GM18861 (cell line): ENCODE results near the gene KHDRBS2.

Experiments
- ATAC-seq: cut with Tn5 transposase; IDR thresholded peaks from one replicate; pipeline ENCODE4 v1.9.1; 2021; ENCODE audit not compliant: unreplicated experiment

Gene KHDRBS2

GRCh38 chr6:62039605-62040004 lies 246.4 kb downstream of the KHDRBS2 start:
- ATAC-seq = no peak

- ATAC-seq = no peak
Measured at GRCh38 chr6:62037445-62037844, 248.6 kb downstream of the KHDRBS2 start.

GRCh38 chr6:62035952-62036351 lies 250.1 kb downstream of the KHDRBS2 start:
- no peak for ATAC-seq

GRCh38 chr6:62013719-62014118 lies 272.3 kb downstream of the KHDRBS2 start:
- ATAC-seq = no peak

GRCh38 chr6:62009445-62009844 lies 276.6 kb downstream of the KHDRBS2 start:
- no peak for ATAC-seq

GRCh38 chr6:61989616-61990015 lies 296.4 kb downstream of the KHDRBS2 start:
- ATAC-seq = no peak

- no peak for ATAC-seq
Measured at GRCh38 chr6:61980622-61981021, 305.4 kb downstream of the KHDRBS2 start.

GRCh38 chr6:61977947-61978346 lies 308.1 kb downstream of the KHDRBS2 start:
- ATAC-seq = no peak

GRCh38 chr6:61977099-61977498 lies 308.9 kb downstream of the KHDRBS2 start:
- ATAC-seq = no peak

- no peak for ATAC-seq
Measured at GRCh38 chr6:61959196-61959595, 326.8 kb downstream of the KHDRBS2 start.

GRCh38 chr6:61953851-61954250 lies 332.2 kb downstream of the KHDRBS2 start:
- ATAC-seq = no peak

- ATAC-seq = no peak
Measured at GRCh38 chr6:61951586-61951985, 334.4 kb downstream of the KHDRBS2 start.

GRCh38 chr6:61950811-61951210 lies 335.2 kb downstream of the KHDRBS2 start:
- ATAC-seq = no peak

- ATAC-seq = no peak
Measured at GRCh38 chr6:61949971-61950370, 336.1 kb downstream of the KHDRBS2 start.

- no peak for ATAC-seq
Measured at GRCh38 chr6:61949161-61949560, 336.9 kb downstream of the KHDRBS2 start.

GRCh38 chr6:61947311-61947947 lies 338.6 kb downstream of the KHDRBS2 start:
- ATAC-seq = no peak

- no peak for ATAC-seq
Measured at GRCh38 chr6:61940919-61941318, 345.1 kb downstream of the KHDRBS2 start.

- no peak for ATAC-seq
Measured at GRCh38 chr6:61935242-61935846, 350.7 kb downstream of the KHDRBS2 start.

- ATAC-seq = no peak
Measured at GRCh38 chr6:61909486-61909885, 376.5 kb downstream of the KHDRBS2 start.

- no peak for ATAC-seq
Measured at GRCh38 chr6:61901748-61902147, 384.3 kb downstream of the KHDRBS2 start.

- ATAC-seq = no peak
Measured at GRCh38 chr6:61894536-61894935, 391.5 kb downstream of the KHDRBS2 start.

- ATAC-seq = no peak
Measured at GRCh38 chr6:61887423-61887822, 398.6 kb downstream of the KHDRBS2 start.
